ENCODE measurements around the gene CHRND. TPM values are rescaled to one million over a fixed set of nuclear protein-coding genes. Genes with fewer than 3 reads are reported as not detected.
A peak's percentile ranks its signal among the peaks of the same experiment; 100 is the strongest.

The CHRND gene
- total RNA-seq, 2 donors from 2014 or later, result not detected

DNA sequence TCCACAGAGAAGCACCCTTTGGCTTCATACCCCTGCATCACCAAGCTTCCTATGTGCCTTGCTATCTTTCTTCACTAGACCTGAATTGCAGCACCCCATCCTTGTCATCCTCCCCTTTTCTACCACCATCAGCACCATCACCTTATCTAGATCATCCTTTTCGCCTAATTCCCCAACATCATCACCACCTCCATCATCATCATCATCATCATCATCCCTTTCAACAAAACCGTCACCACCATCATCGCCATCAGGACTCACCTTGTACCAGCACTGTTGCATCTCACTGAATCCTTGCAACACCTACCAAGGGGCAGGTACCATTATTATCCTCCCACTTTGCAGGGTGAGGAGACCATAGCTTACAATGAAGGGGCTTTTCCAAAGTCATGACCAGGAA lies 27.5 kb upstream of the CHRND start:
- Histone ChIP-seq H3K4me1 (no peaks in the 10 kb centered on the region), H3K27me3 (peaks cover 11% of the 10 kb centered on the region), H3K4me3 (no peak overlapping the region)

DNA sequence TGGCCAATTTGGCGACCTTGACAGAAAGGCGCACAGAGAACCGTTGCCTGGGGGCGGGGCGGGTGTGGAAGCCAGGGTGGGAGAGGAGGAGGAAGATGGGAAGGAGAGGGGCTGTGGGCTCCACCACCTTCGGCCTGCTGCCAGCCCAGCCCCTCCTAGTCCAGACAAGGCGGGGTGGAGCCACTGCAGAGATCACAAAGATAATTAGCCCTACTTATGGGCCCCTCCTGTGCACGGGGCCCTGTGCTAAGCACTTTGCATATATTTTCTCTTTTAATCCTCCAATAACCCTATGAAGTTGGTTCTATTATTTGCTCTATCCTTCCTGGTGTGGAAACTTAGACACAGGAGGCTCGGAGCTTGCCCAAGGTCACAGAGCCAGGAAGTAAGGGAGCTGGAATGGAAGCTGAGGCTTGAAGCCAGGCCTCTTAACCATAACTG lies 24.6 kb upstream of the CHRND start:
- intact Hi-C loops (cut with DNase I), result no loop called here
- DNase-seq, result no peak
- no peaks in the 10 kb centered on the region for H3K36me3 ChIP-seq
- H3K9me3 ChIP-seq, result no peaks in the 10 kb centered on the region
- no peak overlapping the region for H3K27ac ChIP-seq
- no peak overlapping the region for H3K4me3 ChIP-seq
- no peak overlapping the region for H3K9ac ChIP-seq (ENCODE audit: low read depth in 2 of 2, low read length in 2 of 2)
- TF ChIP-seq CTCF (IDR thresholded peaks at IDR 0.05), result no peak
- H3K27me3 ChIP-seq, result peaks cover 28% of the 10 kb centered on the region
- no peaks in the 10 kb centered on the region for H3K4me1 ChIP-seq

More for the DNA sequence above, 27.5 kb upstream of the CHRND start:
- no peaks in the 10 kb centered on the region for H3K36me3 ChIP-seq
- H3K9ac ChIP-seq (ENCODE audit: low read depth in 2 of 2, low read length in 2 of 2), result no peak overlapping the region
- H3K27ac ChIP-seq, result no peak overlapping the region
- intact Hi-C loops (cut with DNase I), result no loop called here
- TF ChIP-seq CTCF (IDR thresholded peaks at IDR 0.05), result no peak
- no peaks in the 10 kb centered on the region for H3K9me3 ChIP-seq
- no peak for DNase-seq

GRCh38 chr2:232501794-232502390 lies 24.1 kb upstream of the CHRND start:
- intact Hi-C loops (cut with DNase I), result no loop called here

DNA sequence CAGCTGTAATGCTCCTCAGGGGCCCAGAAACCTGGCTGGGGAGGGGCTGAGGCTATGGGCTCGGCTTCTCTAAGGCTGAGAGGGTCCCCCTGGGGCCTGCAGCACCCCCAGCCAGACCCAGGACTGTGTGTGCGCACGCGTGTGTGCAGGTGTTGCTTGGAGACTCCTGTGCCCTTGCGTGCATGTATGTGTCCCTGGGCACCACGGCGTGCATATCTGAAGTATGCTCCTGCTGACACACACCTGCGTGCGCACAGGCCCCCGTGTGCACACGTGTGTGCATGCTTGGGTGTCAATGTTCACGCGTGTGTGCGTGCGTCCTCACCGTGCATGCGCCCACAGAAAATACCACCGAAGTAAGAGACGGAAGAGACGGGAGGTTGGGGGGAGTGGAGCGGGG lies 23.4 kb upstream of the CHRND start:
- H3K9ac ChIP-seq (ENCODE audit: low read depth in 2 of 2, low read length in 2 of 2), result no peak overlapping the region
- no peak for DNase-seq
- intact Hi-C loops (cut with DNase I), result no loop called here
- H3K36me3 ChIP-seq, result no peaks in the 10 kb centered on the region
- H3K4me3 ChIP-seq, result no peak overlapping the region
- no peak overlapping the region for H3K27ac ChIP-seq
- H3K4me1 ChIP-seq, result no peaks in the 10 kb centered on the region
- H3K9me3 ChIP-seq, result no peaks in the 10 kb centered on the region
- peaks cover 28% of the 10 kb centered on the region for H3K27me3 ChIP-seq
- TF ChIP-seq CTCF (IDR thresholded peaks at IDR 0.05), result no peak

More at GRCh38 chr2:232501794-232502390, 24.1 kb upstream of the CHRND start:
- H3K36me3 ChIP-seq, result no peaks in the 10 kb centered on the region
- no peaks in the 10 kb centered on the region for H3K9me3 ChIP-seq
- no peak for DNase-seq
- no peak for TF ChIP-seq CTCF (IDR thresholded peaks at IDR 0.05)
- peaks cover 28% of the 10 kb centered on the region for H3K27me3 ChIP-seq
- no peak overlapping the region for H3K4me3 ChIP-seq
- no peak overlapping the region for H3K9ac ChIP-seq (ENCODE audit: low read depth in 2 of 2, low read length in 2 of 2)
- H3K4me1 ChIP-seq, result no peaks in the 10 kb centered on the region
- no peak overlapping the region for H3K27ac ChIP-seq

- no peaks in the 10 kb centered on the region for H3K36me3 ChIP-seq
- H3K27ac ChIP-seq, result no peak overlapping the region
- no peaks in the 10 kb centered on the region for H3K4me1 ChIP-seq
- peaks cover 28% of the 10 kb centered on the region for H3K27me3 ChIP-seq
- intact Hi-C loops (cut with DNase I), result no loop called here
- peak overlapping the region; percentile 30 for H3K4me3 ChIP-seq
- TF ChIP-seq CTCF (IDR thresholded peaks at IDR 0.05), result no peak
- H3K9me3 ChIP-seq, result no peaks in the 10 kb centered on the region
- DNase-seq, result no peak
- H3K9ac ChIP-seq (ENCODE audit: low read depth in 2 of 2, low read length in 2 of 2), result no peak overlapping the region
Measured at GRCh38 chr2:232502911-232503808, 22.8 kb upstream of the CHRND start.

Data from colonic mucosa (tissue), 4 donors.